HCT116 (cell line): ENCODE results near the gene MTERF4. TPM values are rescaled to one million over a fixed set of nuclear protein-coding genes. Genes with fewer than 3 reads are reported as not detected.

Source experiments
- ATAC-seq: fragments of 200-7000 bp; cut with Tn5 transposase; 2 replicates; pipeline ENCODE4 v1.9.1; 2020; ENCODE audit warnings: mild to moderate bottlenecking, moderate library complexity
- BruUV-seq: library from RNA; stranded (reverse); fragments of 400-500 nt; replicated peaks from 2 replicates; lab custom pipeline; 2021; lab: Mats Ljungman, UMichigan
- CTCF ChIA-PET: fragments of 300-600 bp; sonication (Branson Sonifier 250); formaldehyde crosslinking; loops from one replicate; lab custom pipeline; 2021; ENCODE audit warnings: antibody characterized with exemption; lab: Charles Lee
- POLR2A ChIA-PET: fragments of 300-600, 350-600 bp; sonication (Branson Sonifier 250); formaldehyde crosslinking; loops from one replicate; lab custom pipeline; 2021; ENCODE audit warnings: antibody characterized with exemption; lab: Charles Lee
- RAD21 ChIA-PET, 2 experiments: fragments of 300-600 bp; sonication (Branson Sonifier 250); formaldehyde crosslinking; loops; one replicate each; lab custom pipeline; 2023; ENCODE audit warnings: low total read pairs in 2 of 2; ENCODE audit not compliant: uncharacterized antibody in 2 of 2, unreplicated experiment in 2 of 2, low non-redundant PET in 1 of 2; lab: Charles Lee
- DNase-seq: peaks from one replicate; pipeline ENCODE4 v3.0.0-alpha.2; 2010; ENCODE audit warnings: low read depth, low spot score
- H2AFZ ChIP-seq: fragments of 200-600 bp; shearing (Covaris generic), sonication (generic); 2 replicates; pipeline ENCODE4 v1.6.1; 2017; ENCODE audit warnings: low read depth, mixed run types, mixed read lengths, antibody characterized with exemption, low read length; ENCODE audit not compliant: poor library complexity, severe bottlenecking
- H3K27ac ChIP-seq: 2 replicates; pipeline ENCODE4 v1.5.1; 2012; ENCODE audit warnings: low read depth, low read length
- H3K27me3 ChIP-seq: fragments of 200-600 bp; sonication (generic); 2 replicates; pipeline ENCODE4 v1.6.1; 2016; ENCODE audit warnings: mixed run types, low read length, mixed read lengths; ENCODE audit not compliant: insufficient read depth
- H3K36me3 ChIP-seq, 2 experiments: fragments of 200-500 bp in 1 of 2; fragments of 200-600 bp in 1 of 2; sonication (Bioruptor generic) in 1 of 2; sonication (generic) in 1 of 2; 2 replicates each; pipeline versions ENCODE4 v1.5.1 to v1.6.1; 2014 to 2016; ENCODE audit warnings: low read length in 2 of 2, inconsistent platforms in 1 of 2, mixed read lengths in 1 of 2, mixed run types in 1 of 2; ENCODE audit not compliant: insufficient read depth in 2 of 2, control insufficient read depth in 1 of 2
- H3K4me1 ChIP-seq, 2 experiments: fragments of 200-600 bp in 1 of 2; sonication (generic) in 1 of 2; 2 replicates each; pipeline versions ENCODE4 v1.5.1 to v1.6.1; 2012 to 2017; ENCODE audit warnings: low read length in 2 of 2, inconsistent platforms in 1 of 2, mild to moderate bottlenecking in 1 of 2, mixed read lengths in 1 of 2, mixed run types in 1 of 2, moderate library complexity in 1 of 2; ENCODE audit not compliant: insufficient read depth in 2 of 2, control insufficient read depth in 1 of 2
- H3K4me2 ChIP-seq: fragments of 200-600 bp; sonication (generic); 2 replicates; pipeline ENCODE4 v1.6.1; 2017; ENCODE audit warnings: mixed run types, low read length, mixed read lengths
- H3K4me3 ChIP-seq, 2 experiments: fragments of 200-600 bp in 1 of 2; sonication (generic) in 1 of 2; replicated peaks in 1 of 2; 2 replicates each; pipeline ENCODE4 v1.5.1; 2011 to 2016; ENCODE audit warnings: low read length in 2 of 2, control low read depth in 1 of 2, low read depth in 1 of 2, mild to moderate bottlenecking in 1 of 2, mixed read lengths in 1 of 2, mixed run types in 1 of 2
- H3K79me2 ChIP-seq: fragments of 200-600 bp; sonication (generic); 2 replicates; pipeline ENCODE4 v1.6.1; 2017; ENCODE audit warnings: mild to moderate bottlenecking, mixed run types, low read length, moderate library complexity, mixed read lengths; ENCODE audit not compliant: insufficient read depth
- H3K9ac ChIP-seq: fragments of 200-600 bp; sonication (generic); 2 replicates; pipeline ENCODE4 v1.6.1; 2016; ENCODE audit warnings: low read length, mixed read lengths
- H3K9me2 ChIP-seq: fragments of 200-600 bp; sonication (generic), shearing (Covaris generic); 2 replicates; pipeline ENCODE4 v1.6.1; 2017; ENCODE audit warnings: mixed run types, mild to moderate bottlenecking, moderate library complexity; ENCODE audit not compliant: insufficient read depth
- H3K9me3 ChIP-seq, 2 experiments: fragments of 200-500 bp in 1 of 2; fragments of 200-600 bp in 1 of 2; sonication (Bioruptor generic) in 1 of 2; sonication (generic) in 1 of 2; 2 replicates each; pipeline ENCODE4 v1.6.1; 2014 to 2017; ENCODE audit warnings: low read length in 2 of 2, mixed read lengths in 2 of 2, inconsistent platforms in 1 of 2, low read depth in 1 of 2, mild to moderate bottlenecking in 1 of 2, mixed run types in 1 of 2, moderate library complexity in 1 of 2; ENCODE audit not compliant: control insufficient read depth in 1 of 2, insufficient read depth in 1 of 2
- H4K20me1 ChIP-seq: fragments of 200-600 bp; sonication (generic), shearing (Covaris generic); 2 replicates; pipeline ENCODE4 v1.6.1; 2017; ENCODE audit warnings: mixed run types, mild to moderate bottlenecking, moderate library complexity; ENCODE audit not compliant: insufficient read depth
- CBX3 ChIP-seq: IDR thresholded peaks from 2 replicates; pipeline ENCODE4 v1.6.1; 2012; ENCODE audit warnings: low read depth
- CEBPB ChIP-seq: IDR thresholded peaks from 2 replicates; pipeline ENCODE4 v1.6.1; 2012; ENCODE audit warnings: low read depth
- EGR1 ChIP-seq: IDR thresholded peaks from 2 replicates; pipeline ENCODE4 v1.6.1; 2012; ENCODE audit warnings: low read depth
- EZH2phosphoT487 ChIP-seq: fragments of 200-600 bp; IDR thresholded peaks from 2 replicates; pipeline ENCODE4 v1.6.1; 2018; ENCODE audit warnings: antibody characterized with exemption, borderline replicate concordance
- FOSL1 ChIP-seq: IDR thresholded peaks from 2 replicates; pipeline ENCODE4 v1.6.1; 2012; ENCODE audit warnings: low read depth
- JUND ChIP-seq: IDR thresholded peaks from 2 replicates; pipeline ENCODE4 v1.6.1; 2012
- POLR2AphosphoS5 ChIP-seq: IDR thresholded peaks from 2 replicates; pipeline ENCODE4 v1.6.1; 2011; ENCODE audit warnings: mild to moderate bottlenecking, low read depth, low read length, moderate library complexity
- SIN3A ChIP-seq: IDR thresholded peaks from 2 replicates; pipeline ENCODE4 v1.6.1; 2012; ENCODE audit warnings: low read depth
- SRF ChIP-seq: IDR thresholded peaks from 2 replicates; pipeline ENCODE4 v1.6.1; 2012; ENCODE audit warnings: low read depth
- TCF7L2 ChIP-seq: IDR thresholded peaks from 2 replicates; pipeline ENCODE4 v1.7.0; 2011; ENCODE audit warnings: borderline replicate concordance, inconsistent platforms; ENCODE audit not compliant: insufficient read depth, insufficient read length; ENCODE audit errors: extremely low read depth
- intact Hi-C: fragments of 100-400 bp; cut with micrococcal nuclease; formaldehyde crosslinking; loops from 2 replicates; pipeline ENCODE4 v1.10.0; 2022
- total RNA-seq: library from RNA; stranded (reverse); gene quantifications from one replicate; pipeline ENCODE4 v1.2.1, GENCODE V29; 2021; ENCODE audit not compliant: unreplicated experiment
- TF ChIP-seq, protein P1 (sequence below): IDR thresholded peaks from 2 replicates; pipeline ENCODE4 v1.6.1; 2012; ENCODE audit warnings: low read depth
- TF ChIP-seq, protein P2 (sequence below): IDR thresholded peaks from 2 replicates; pipeline ENCODE4 v1.6.1; 2012

The MTERF4 gene
- total RNA-seq, 1 experiment from 2014 or later = 25.5 TPM

DNA sequence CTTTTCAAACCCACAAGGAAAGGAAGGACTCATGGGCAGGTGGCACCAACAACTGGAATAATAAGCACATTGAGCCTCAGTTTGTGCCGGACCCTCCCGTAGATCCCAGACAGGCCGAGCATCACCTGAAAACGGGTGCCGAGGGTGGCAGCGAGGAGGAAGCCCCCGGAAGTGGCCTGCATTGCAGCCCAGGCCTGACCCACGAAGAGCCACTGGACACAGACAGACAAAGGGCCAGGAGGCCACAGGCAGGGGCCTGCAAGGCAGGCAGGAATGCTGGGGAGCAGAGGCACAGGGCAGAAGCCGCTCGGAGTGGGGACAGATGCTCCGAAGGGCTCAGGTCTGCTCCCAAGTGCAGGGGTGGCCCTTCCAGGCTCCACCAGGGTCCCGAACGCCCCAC lies 31.7 kb downstream of the MTERF4 start:
- Histone ChIP-seq H3K27me3 (no peaks in the 10 kb centered on the region), H2AFZ (no peak overlapping the region), H3K4me2 (no peak overlapping the region), H3K9me2 (no peaks in the 10 kb centered on the region), H3K4me1 (no peaks in the 10 kb centered on the region), H3K79me2 (no peaks in the 10 kb centered on the region), H3K4me3 (no peak overlapping the region), H3K9me3 (no peaks in the 10 kb centered on the region), H3K9ac (no peak overlapping the region), H4K20me1 (no peaks in the 10 kb centered on the region), H3K27ac (no peak overlapping the region), H3K36me3 (no peaks in the 10 kb centered on the region)
- intact Hi-C loops = loop anchor here (10.0 kb wide), 1 partner anchor 216 kb away; no protein-coding TSS in a partner anchor
- POLR2A ChIA-PET = no interaction called here
- no TSS peak for BruUV-seq
- ATAC-seq (no peak), DNase-seq (no peak)
- no peak for TF ChIP-seq CEBPB
- CTCF ChIA-PET = no interaction called here
- RAD21 ChIA-PET = no interaction called here

DNA sequence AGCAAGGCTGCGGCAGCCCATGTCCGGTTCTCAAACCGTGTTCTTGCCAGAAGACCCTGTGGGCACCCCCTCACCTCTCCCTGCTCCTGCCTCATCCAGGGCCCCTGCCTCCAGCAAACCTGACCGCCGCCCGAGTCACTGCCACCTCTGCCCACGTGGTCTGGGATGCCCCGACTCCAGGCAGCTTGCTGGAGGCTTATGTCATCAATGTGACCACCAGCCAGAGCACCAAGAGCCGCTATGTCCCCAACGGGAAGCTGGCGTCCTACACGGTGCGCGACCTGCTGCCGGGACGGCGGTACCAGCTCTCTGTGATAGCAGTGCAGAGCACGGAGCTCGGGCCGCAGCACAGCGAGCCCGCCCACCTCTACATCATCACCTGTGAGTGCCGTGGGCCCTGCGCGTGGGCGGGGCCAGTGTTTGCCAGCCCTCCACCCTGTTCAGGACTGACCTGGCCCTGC lies 32.2 kb downstream of the MTERF4 start:
- RAD21 ChIA-PET = no interaction called here
- Histone ChIP-seq H3K9me2 (no peaks in the 10 kb centered on the region), H3K4me3 (no peak overlapping the region), H3K27ac (no peak overlapping the region), H3K4me1 (no peaks in the 10 kb centered on the region), H2AFZ (no peak overlapping the region), H4K20me1 (no peaks in the 10 kb centered on the region), H3K9ac (no peak overlapping the region)
- CTCF ChIA-PET = no interaction called here
- TF ChIP-seq JUND (no peak), FOSL1 (no peak), EZH2phosphoT487 (no peak), TCF7L2 (no peak), CBX3 (no peak), SRF (no peak), EGR1 (no peak), POLR2AphosphoS5 (no peak), CEBPB (no peak), SIN3A (no peak)
- TF ChIP-seq, protein P1, sequence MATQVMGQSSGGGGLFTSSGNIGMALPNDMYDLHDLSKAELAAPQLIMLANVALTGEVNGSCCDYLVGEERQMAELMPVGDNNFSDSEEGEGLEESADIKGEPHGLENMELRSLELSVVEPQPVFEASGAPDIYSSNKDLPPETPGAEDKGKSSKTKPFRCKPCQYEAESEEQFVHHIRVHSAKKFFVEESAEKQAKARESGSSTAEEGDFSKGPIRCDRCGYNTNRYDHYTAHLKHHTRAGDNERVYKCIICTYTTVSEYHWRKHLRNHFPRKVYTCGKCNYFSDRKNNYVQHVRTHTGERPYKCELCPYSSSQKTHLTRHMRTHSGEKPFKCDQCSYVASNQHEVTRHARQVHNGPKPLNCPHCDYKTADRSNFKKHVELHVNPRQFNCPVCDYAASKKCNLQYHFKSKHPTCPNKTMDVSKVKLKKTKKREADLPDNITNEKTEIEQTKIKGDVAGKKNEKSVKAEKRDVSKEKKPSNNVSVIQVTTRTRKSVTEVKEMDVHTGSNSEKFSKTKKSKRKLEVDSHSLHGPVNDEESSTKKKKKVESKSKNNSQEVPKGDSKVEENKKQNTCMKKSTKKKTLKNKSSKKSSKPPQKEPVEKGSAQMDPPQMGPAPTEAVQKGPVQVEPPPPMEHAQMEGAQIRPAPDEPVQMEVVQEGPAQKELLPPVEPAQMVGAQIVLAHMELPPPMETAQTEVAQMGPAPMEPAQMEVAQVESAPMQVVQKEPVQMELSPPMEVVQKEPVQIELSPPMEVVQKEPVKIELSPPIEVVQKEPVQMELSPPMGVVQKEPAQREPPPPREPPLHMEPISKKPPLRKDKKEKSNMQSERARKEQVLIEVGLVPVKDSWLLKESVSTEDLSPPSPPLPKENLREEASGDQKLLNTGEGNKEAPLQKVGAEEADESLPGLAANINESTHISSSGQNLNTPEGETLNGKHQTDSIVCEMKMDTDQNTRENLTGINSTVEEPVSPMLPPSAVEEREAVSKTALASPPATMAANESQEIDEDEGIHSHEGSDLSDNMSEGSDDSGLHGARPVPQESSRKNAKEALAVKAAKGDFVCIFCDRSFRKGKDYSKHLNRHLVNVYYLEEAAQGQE = no peak
- TF ChIP-seq, protein P2, sequence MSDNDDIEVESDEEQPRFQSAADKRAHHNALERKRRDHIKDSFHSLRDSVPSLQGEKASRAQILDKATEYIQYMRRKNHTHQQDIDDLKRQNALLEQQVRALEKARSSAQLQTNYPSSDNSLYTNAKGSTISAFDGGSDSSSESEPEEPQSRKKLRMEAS = no peak
- TF ChIP-seq, all 23 proteins: peak for 0
- Histone ChIP-seq H3K4me2 (no peak overlapping the region), H3K79me2 (no peaks in the 10 kb centered on the region), H3K9me3 (no peaks in the 10 kb centered on the region), H3K27me3 (no peaks in the 10 kb centered on the region), H3K36me3 (no peaks in the 10 kb centered on the region)
- no TSS peak for BruUV-seq
- ATAC-seq (no peak), DNase-seq (no peak)
- POLR2A ChIA-PET = no interaction called here
- intact Hi-C loops = loop anchor here (10.0 kb wide), 1 partner anchor 215 kb away; no protein-coding TSS in a partner anchor
